A673 (cell line): ENCODE measurements around the gene PNMA8A. TPM values are rescaled to one million over a fixed set of nuclear protein-coding genes. Genes with fewer than 3 reads are reported as not detected.

Experiments
- BruUV-seq: library from RNA; stranded (reverse); fragments of 400-500 nt; replicated peaks from 2 replicates; lab custom pipeline; 2021; lab: Mats Ljungman, UMichigan
- CTCF ChIA-PET: fragments of 300-600 bp; sonication (Branson Sonifier 250); formaldehyde crosslinking; loops from one replicate; lab custom pipeline; 2022; ENCODE audit warnings: antibody characterized with exemption; lab: Charles Lee
- POLR2A ChIA-PET: fragments of 300-600 bp; sonication (Branson Sonifier 250); formaldehyde crosslinking; loops from one replicate; lab custom pipeline; 2022; ENCODE audit warnings: antibody characterized with exemption; ENCODE audit not compliant: low non-redundant PET; lab: Charles Lee
- DNase-seq: peaks from one replicate; pipeline ENCODE4 v3.0.0-alpha.2; 2015; ENCODE audit warnings: low spot score
- H3K27ac ChIP-seq: fragments of 200-600 bp; sonication (generic); 2 replicates; pipeline ENCODE4 v1.5.1; 2016; ENCODE audit warnings: mixed run types, low read depth, mild to moderate bottlenecking, mixed read lengths, antibody characterized with exemption, low read length; ENCODE audit not compliant: poor library complexity, severe bottlenecking
- H3K27me3 ChIP-seq: fragments of 200-600 bp; sonication (generic); replicated peaks from 2 replicates; pipeline ENCODE4 v1.6.1; 2017; ENCODE audit warnings: mixed run types, low read depth, mild to moderate bottlenecking, mixed read lengths, antibody characterized with exemption, low read length; ENCODE audit not compliant: insufficient read depth, poor library complexity
- H3K36me3 ChIP-seq: fragments of 200-600 bp; sonication (generic); 2 replicates; pipeline ENCODE4 v1.6.1; 2016; ENCODE audit warnings: mixed run types, mild to moderate bottlenecking, mixed read lengths, antibody characterized with exemption, low read length; ENCODE audit not compliant: insufficient read depth, poor library complexity, severe bottlenecking
- H3K4me1 ChIP-seq: fragments of 200-600 bp; sonication (generic); 2 replicates; pipeline ENCODE4 v1.6.1; 2017; ENCODE audit warnings: mixed run types, mild to moderate bottlenecking, mixed read lengths, antibody characterized with exemption, low read length; ENCODE audit not compliant: insufficient read depth, poor library complexity, severe bottlenecking
- H3K4me3 ChIP-seq: fragments of 200-600 bp; sonication (generic); 2 replicates; pipeline ENCODE4 v1.5.1; 2016; ENCODE audit warnings: low read depth, mixed run types, mild to moderate bottlenecking, mixed read lengths, low read length; ENCODE audit not compliant: poor library complexity, severe bottlenecking
- H3K9me3 ChIP-seq: fragments of 200-600 bp; sonication (generic); 2 replicates; pipeline ENCODE4 v1.6.1; 2016; ENCODE audit warnings: mixed run types, low read depth, mild to moderate bottlenecking, mixed read lengths, antibody characterized with exemption, low read length; ENCODE audit not compliant: poor library complexity, severe bottlenecking
- CTCF ChIP-seq: fragments of 300-800, 200-600 bp; sonication (generic); conservative IDR thresholded peaks from 2 replicates; pipeline ENCODE4 v1.5.1; 2017; ENCODE audit warnings: low read depth, mild to moderate bottlenecking, antibody characterized with exemption, low read length, moderate library complexity, mixed read lengths
- EZH2 ChIP-seq: fragments of 200-600 bp; sonication (generic); IDR thresholded peaks from 2 replicates; pipeline ENCODE4 v1.6.1; 2017; ENCODE audit warnings: borderline replicate concordance, low read depth, mild to moderate bottlenecking, mixed read lengths, antibody characterized with exemption, low read length; ENCODE audit not compliant: poor library complexity, severe bottlenecking
- intact Hi-C: fragments of 100-400 bp; cut with micrococcal nuclease; formaldehyde crosslinking; loops from one replicate; pipeline ENCODE4 v1.10.0; 2022; ENCODE audit not compliant: unreplicated experiment
- total RNA-seq: library from RNA; stranded (reverse); gene quantifications from 2 replicates; pipeline ENCODE4 v1.2.3, GENCODE V29; 2021

PNMA8A gene
- total RNA-seq, 1 experiment from 2014 or later, result 12.8 TPM

GRCh38 chr19:46474211-46474610, 2.8 kb upstream of the PNMA8A start:
- ChIA-PET POLR2A (no interaction called here), CTCF (no interaction called here)

DNA sequence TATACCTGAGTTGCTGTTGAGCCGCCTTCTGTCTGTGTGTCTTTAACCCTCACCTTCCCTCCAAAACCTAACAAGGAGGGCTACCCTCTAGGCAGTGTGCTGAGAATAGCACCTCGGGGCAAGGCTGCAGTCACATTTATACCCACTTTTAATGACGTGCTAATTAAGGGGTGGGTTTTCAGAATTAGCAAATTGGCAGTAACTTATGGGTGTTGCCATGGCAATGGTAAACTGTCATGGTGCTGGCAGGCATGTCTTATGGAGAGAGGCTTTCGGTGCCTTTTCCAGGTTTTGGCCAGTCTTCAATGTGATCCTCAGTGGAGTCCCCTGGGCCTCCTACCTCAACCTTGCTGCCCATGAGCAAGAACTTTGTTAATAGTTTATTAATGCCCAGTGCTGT, 1.2 kb upstream of the PNMA8A start:
- TF ChIP-seq EZH2, result no peak
- TF ChIP-seq CTCF, result no peak
- no TSS peak for BruUV-seq
- Histone ChIP-seq H3K36me3 (no peaks in the 10 kb centered on the region), H3K4me3 (no peak overlapping the region), H3K27ac (no peak overlapping the region), H3K27me3 (no peaks in the 10 kb centered on the region), H3K9me3 (no peaks in the 10 kb centered on the region), H3K4me1 (peaks cover 13% of the 10 kb centered on the region)
- ChIA-PET CTCF (no interaction called here), POLR2A (no interaction called here)
- intact Hi-C loops, result no loop called here
- DNase-seq, result no peak

More at GRCh38 chr19:46474211-46474610, 2.8 kb upstream of the PNMA8A start:
- Histone ChIP-seq H3K27me3 (no peaks in the 10 kb centered on the region), H3K27ac (no peak overlapping the region), H3K4me1 (peaks cover 13% of the 10 kb centered on the region), H3K4me3 (no peak overlapping the region), H3K36me3 (no peaks in the 10 kb centered on the region), H3K9me3 (no peaks in the 10 kb centered on the region)
- intact Hi-C loops, result no loop called here
- no peak for DNase-seq
- no TSS peak for BruUV-seq
- TF ChIP-seq CTCF (no peak), EZH2 (no peak)

GRCh38 chr19:46471811-46472543, 614 bp upstream of the PNMA8A start:
- H3K27me3 ChIP-seq, result no peaks in the 10 kb centered on the region
- ChIA-PET POLR2A (no interaction called here), CTCF (no interaction called here)
- intact Hi-C loops, result no loop called here
- H3K4me3 ChIP-seq, result peak overlapping the region; percentile 59
- H3K9me3 ChIP-seq, result no peaks in the 10 kb centered on the region
- DNase-seq, result no peak
- BruUV-seq, result no TSS peak
- TF ChIP-seq EZH2 (no peak), CTCF (no peak)
- no peak overlapping the region for H3K27ac ChIP-seq
- no peaks in the 10 kb centered on the region for H3K36me3 ChIP-seq
- peaks cover 13% of the 10 kb centered on the region for H3K4me1 ChIP-seq
